Spleen (tissue), 11 donors: ENCODE measurements around the gene AHRR. TPM values are rescaled to one million over a fixed set of nuclear protein-coding genes. Genes with fewer than 3 reads are reported as not detected.

Experiments used
- DNase-seq: peaks from one replicate; pipeline ENCODE4 v3.0.0-alpha.2; 2020
- H3K27ac ChIP-seq, 8 donors: fragments of 200-600 bp; sonication (generic) in 7 of 8; 1 replicate in 4 of 8; 2 replicates in 4 of 8; pipeline versions ENCODE4 v1.5.0 to v1.8.0; 2016 to 2021; ENCODE audit warnings: inconsistent platforms in 4 of 8, mild to moderate bottlenecking in 4 of 8, moderate library complexity in 1 of 8
- H3K27me3 ChIP-seq, 7 donors: fragments of 200-600 bp; sonication (generic) in 6 of 7; replicated peaks in 1 of 7; 1 replicate in 4 of 7; 2 replicates in 3 of 7; pipeline versions ENCODE4 v1.5.0 to v1.8.0; 2016 to 2021; ENCODE audit warnings: inconsistent platforms in 3 of 7, mild to moderate bottlenecking in 1 of 7
- H3K36me3 ChIP-seq, 6 donors: fragments of 200-600 bp; sonication (generic) in 5 of 6; 1 replicate in 4 of 6; 2 replicates in 2 of 6; pipeline versions ENCODE4 v1.5.0 to v1.8.0; 2016 to 2021; ENCODE audit warnings: inconsistent platforms in 2 of 6
- H3K4me1 ChIP-seq, 6 donors: fragments of 200-600 bp; sonication (generic) in 5 of 6; 1 replicate in 3 of 6; 2 replicates in 3 of 6; pipeline versions ENCODE4 v1.5.0 to v1.8.0; 2016 to 2021; ENCODE audit warnings: inconsistent platforms in 3 of 6
- H3K4me3 ChIP-seq, 8 donors: fragments of 200-600 bp; sonication (generic) in 7 of 8; 1 replicate in 4 of 8; 2 replicates in 4 of 8; pipeline versions ENCODE4 v1.5.0 to v1.8.0; 2016 to 2021; ENCODE audit warnings: inconsistent platforms in 4 of 8, mild to moderate bottlenecking in 4 of 8, moderate library complexity in 2 of 8
- H3K9me3 ChIP-seq, 8 donors: fragments of 200-600 bp; sonication (generic) in 7 of 8; 1 replicate in 4 of 8; 2 replicates in 4 of 8; pipeline versions ENCODE4 v1.5.0 to v1.8.0; 2016 to 2021; ENCODE audit warnings: inconsistent platforms in 4 of 8
- CTCF ChIP-seq, 11 experiments: fragments of 200-600 bp in 7 of 11; fragments of 450-650 bp in 4 of 11; sonication (generic) in 4 of 11; IDR thresholded peaks in 8 of 11; conservative IDR thresholded peaks in 3 of 11; 1 replicate in 7 of 11; 2 replicates in 4 of 11; pipeline versions ENCODE4 v1.4.0 to v1.8.0; 2016 to 2021; ENCODE audit warnings: antibody characterized with exemption in 11 of 11, inconsistent platforms in 4 of 11, mild to moderate bottlenecking in 1 of 11
- POLR2A ChIP-seq, 3 donors: fragments of 450-650 bp; IDR thresholded peaks; one replicate each; pipeline ENCODE4 v1.5.1; 2017; ENCODE audit warnings: antibody characterized with exemption in 3 of 3, mild to moderate bottlenecking in 1 of 3
- POLR2AphosphoS5 ChIP-seq, 3 donors: sonication (generic); formaldehyde crosslinking; IDR thresholded peaks; one replicate each; pipeline ENCODE4 v1.5.1; 2017; ENCODE audit warnings: antibody characterized with exemption in 3 of 3
- WGBS, 5 donors: extraction: QIAGEN DNeasy Blood & Tissue Kit in 3 of 5; methylation state at CpG; one replicate each; pipeline versions ENCODE4 v1.1.5 to v1.1.7; 2013 to 2018; 5-methylcytosine and 5-hydroxymethylcytosine counted together
- intact Hi-C: fragments of 100-400 bp; cut with DNase I; formaldehyde crosslinking; loops from one replicate; pipeline ENCODE4 v1.15.0; 2023; ENCODE audit warnings: low total_unique reads
- polyA plus RNA-seq, 3 donors: library from polyadenylated mRNA; stranded (reverse); fragments of 200-250 nt; gene quantifications; one replicate each; pipeline ENCODE4 v1.2.1, GENCODE V29; 2013
- total RNA-seq, 7 donors: library from RNA; depleted of rRNA in 3 of 7; stranded (reverse); fragments of >200 nt in 3 of 7; fragmentation: NEBNext Ultra II Directional in 4 of 7; extraction: Animal tissue kit (Norgen Biotek cat#: 25700) in 4 of 7; gene quantifications; one replicate each; pipeline versions ENCODE4 v1.1.0 to v1.2.1, GENCODE V29; 2016 to 2021
- donor health status: healthy with polysubstance abuse.
- donor health status: DM: no; HTN: no; CAD: no; lungs with moderate emphysema.
- donor health status: DM: no; HTN: no; CAD: no.
- donor health status: Bipolar disorder and iron deficiency.
- donor health status: healthy.
- donor health status: DM: no; HTN: no; CAD: no.
- donor health status: DM: yes; HTN: yes; CAD: no.

The AHRR gene
- total and polyA plus RNA-seq, 10 donors, result 0.96 to 28.5 (median 13.2) TPM

- TF ChIP-seq CTCF (IDR thresholded peaks at IDR 0.05 in 8 of 11, conservative IDR thresholded peaks at IDR 0.05 in 3 of 11) (no peak), POLR2A (IDR thresholded peaks at IDR 0.05) (no peak), POLR2AphosphoS5 (IDR thresholded peaks at IDR 0.05) (peak in 2 of 3 donors; percentile 31 to 34)
- 59 to 69% (median 63%) methylated on average over 24 to 30 of the region's 30 CpGs for WGBS, 5 donors
- peak overlapping the region in 7 of 8 donors; percentile 47 to 76 (median 58) for H3K4me3 ChIP-seq
- H3K27ac ChIP-seq, result peak overlapping the region in 7 of 8 donors; percentile 19 to 81 (median 70)
- DNase-seq, result no peak
- H3K36me3 ChIP-seq, result no peaks in the 10 kb centered on the region
- peaks cover 4 to 74% (median 34%) of the 10 kb centered on the region in 7 donors for H3K27me3 ChIP-seq
- H3K9me3 ChIP-seq, result no peaks in the 10 kb centered on the region
- peaks cover 9 to 62% (median 39%) of the 10 kb centered on the region in 6 donors for H3K4me1 ChIP-seq
- intact Hi-C loops, result no loop called here
Observed at GRCh38 chr5:322942-323879, 1.7 kb downstream of the AHRR start.

- no peaks in the 10 kb centered on the region for H3K9me3 ChIP-seq
- peaks cover 4 to 56% (median 25%) of the 10 kb centered on the region in 7 donors for H3K27me3 ChIP-seq
- peaks cover 9 to 56% (median 35%) of the 10 kb centered on the region in 6 donors for H3K4me1 ChIP-seq
- no peaks in the 10 kb centered on the region for H3K36me3 ChIP-seq
- TF ChIP-seq CTCF (IDR thresholded peaks at IDR 0.05 in 8 of 11, conservative IDR thresholded peaks at IDR 0.05 in 3 of 11) (no peak), POLR2AphosphoS5 (IDR thresholded peaks at IDR 0.05) (peak; percentile 46 to 74 (median 61))
- no peak overlapping the region for H3K4me3 ChIP-seq
- peak; percentile 88 for DNase-seq
- intact Hi-C loops, result no loop called here
- 69 to 80% (median 75%) methylated on average over 23 to 24 of the region's 24 CpGs for WGBS, 5 donors
- H3K27ac ChIP-seq, result peak overlapping the region in 7 of 8 donors; percentile 7 to 83 (median 69)
Observed at GRCh38 chr5:324736-325612, 3.5 kb downstream of the AHRR start.

- Histone ChIP-seq H3K27ac (peak overlapping the region in 6 of 8 donors; percentile 43 to 83 (median 74)), H3K9me3 (no peaks in the 10 kb centered on the region), H3K4me1 (peaks cover 3 to 47% (median 26%) of the 10 kb centered on the region in 6 donors), H3K36me3 (no peaks in the 10 kb centered on the region), H3K4me3 (no peak overlapping the region), H3K27me3 (peaks cover 0 to 45% (median 15%) of the 10 kb centered on the region in 7 donors)
- no peak for TF ChIP-seq POLR2A (IDR thresholded peaks at IDR 0.05)
- TF ChIP-seq POLR2AphosphoS5 (IDR thresholded peaks at IDR 0.05), result no peak
- no peak for TF ChIP-seq CTCF (IDR thresholded peaks at IDR 0.05 in 8 of 11, conservative IDR thresholded peaks at IDR 0.05 in 3 of 11)
- intact Hi-C loops, result no loop called here
- DNase-seq, result no peak
- WGBS, 5 donors, result 81 to 86% (median 85%) methylated on average over 7 of the region's 7 CpGs
Observed at GRCh38 chr5:326109-326508, 4.6 kb downstream of the AHRR start.
